Testis (tissue), 2 donors: ENCODE data around the gene ADGRG7.

Experiments used
- CTCF ChIP-seq, 3 experiments: fragments of 450-650 bp in 2 of 3; fragments of 200-600 bp in 1 of 3; sonication (generic) in 1 of 3; IDR thresholded peaks; one replicate each; pipeline ENCODE4 v1.5.1; 2016 to 2019; ENCODE audit warnings: antibody characterized with exemption in 3 of 3, mild to moderate bottlenecking in 2 of 3, moderate library complexity in 1 of 3
- POLR2A ChIP-seq: fragments of 450-650 bp; IDR thresholded peaks from one replicate; pipeline ENCODE4 v1.6.1; 2017; ENCODE audit warnings: antibody characterized with exemption, mild to moderate bottlenecking, moderate library complexity

- TF ChIP-seq CTCF (IDR thresholded peaks at IDR 0.05) (no peak), POLR2A (no peak)
These were observed 116.6 kb downstream of the ADGRG7 start for GRCh38 chr3:100725935-100726513.
